WTC11 (cell line): ENCODE measurements around the gene BABAM2. TPM values are rescaled to one million over a fixed set of nuclear protein-coding genes. Genes with fewer than 3 reads are reported as not detected.

Experiments used
- ATAC-seq: fragments of 200-7000 bp; cut with Tn5 transposase; 2 replicates; pipeline ENCODE4 v1.10.0; 2021; ENCODE audit warnings: mild to moderate bottlenecking, moderate library complexity
- CTCF ChIA-PET: fragments of 300-600 bp; sonication (Branson Sonifier 250); formaldehyde crosslinking; loops from one replicate; lab custom pipeline; 2021; ENCODE audit warnings: antibody characterized with exemption; lab: Charles Lee
- POLR2A ChIA-PET: fragments of 350-600 bp; sonication (Branson Sonifier 250); formaldehyde crosslinking; loops from one replicate; lab custom pipeline; 2021; ENCODE audit warnings: antibody characterized with exemption; lab: Charles Lee
- DNase-seq: peaks from one replicate; pipeline ENCODE4 v3.0.0; 2021; ENCODE audit warnings: low spot score
- H3K27ac Mint-ChIP-seq: 2 replicates; pipeline ENCODE4 v1.8.0; 2021; ENCODE audit warnings: mixed read lengths
- H3K27me3 Mint-ChIP-seq: 2 replicates; pipeline ENCODE4 v1.8.0; 2021; ENCODE audit warnings: low read depth, mild to moderate bottlenecking, moderate library complexity, mixed read lengths
- H3K36me3 Mint-ChIP-seq: 2 replicates; pipeline ENCODE4 v1.8.0; 2021; ENCODE audit warnings: mixed read lengths
- H3K4me1 Mint-ChIP-seq: 2 replicates; pipeline ENCODE4 v1.8.0; 2022; ENCODE audit warnings: mixed read lengths
- H3K4me3 Mint-ChIP-seq: 2 replicates; pipeline ENCODE4 v1.8.0; 2021; ENCODE audit warnings: mild to moderate bottlenecking, moderate library complexity, mixed read lengths
- H3K9me3 Mint-ChIP-seq: 2 replicates; pipeline ENCODE4 v1.8.0; 2021; ENCODE audit warnings: mixed read lengths
- ATF1 ChIP-seq: sonication (generic); formaldehyde crosslinking; IDR thresholded peaks from 2 replicates; pipeline ENCODE4 v1.8.1; 2023; ENCODE audit warnings: mild to moderate bottlenecking, moderate library complexity, missing genetic modification reagents
- ATF2 ChIP-seq: sonication (generic); formaldehyde crosslinking; IDR thresholded peaks from 2 replicates; pipeline ENCODE4 v1.8.1; 2022; ENCODE audit warnings: low read depth, missing genetic modification reagents, borderline replicate concordance
- CREM ChIP-seq: sonication (generic); formaldehyde crosslinking; IDR thresholded peaks from 2 replicates; pipeline ENCODE4 v1.8.1; 2022; ENCODE audit warnings: mild to moderate bottlenecking, missing genetic modification reagents, moderate library complexity
- E2F1 ChIP-seq: sonication (generic); formaldehyde crosslinking; IDR thresholded peaks from 2 replicates; pipeline ENCODE4 v1.8.0; 2022; ENCODE audit warnings: mild to moderate bottlenecking, missing genetic modification reagents
- E2F4 ChIP-seq: sonication (generic); formaldehyde crosslinking; IDR thresholded peaks from 2 replicates; pipeline ENCODE4 v1.8.1; 2022; ENCODE audit warnings: low read depth, mild to moderate bottlenecking, moderate library complexity, missing genetic modification reagents, borderline replicate concordance
- E2F5 ChIP-seq: sonication (generic); formaldehyde crosslinking; IDR thresholded peaks from 2 replicates; pipeline ENCODE4 v1.8.1; 2022; ENCODE audit warnings: mild to moderate bottlenecking, moderate library complexity, missing genetic modification reagents
- FOXK1 ChIP-seq: sonication (generic); formaldehyde crosslinking; IDR thresholded peaks from 2 replicates; pipeline ENCODE4 v1.8.0; 2022; ENCODE audit warnings: mild to moderate bottlenecking, moderate library complexity, missing genetic modification reagents
- GRHL2 ChIP-seq: fragments of 250-450 bp; sonication (Bioruptor Pico); IDR thresholded peaks from 2 replicates; pipeline ENCODE4 v1.8.0; 2022; ENCODE audit warnings: mild to moderate bottlenecking, moderate library complexity; ENCODE audit not compliant: insufficient replicate concordance, severe bottlenecking
- HMGA2 ChIP-seq: fragments of 250-450 bp; sonication (Bioruptor Pico); IDR thresholded peaks from 2 replicates; pipeline ENCODE4 v1.4.0; 2021; ENCODE audit warnings: mild to moderate bottlenecking, moderate library complexity
- JUN ChIP-seq: sonication (generic); formaldehyde crosslinking; IDR thresholded peaks from 2 replicates; pipeline ENCODE4 v1.8.0; 2023; ENCODE audit warnings: mild to moderate bottlenecking, missing genetic modification reagents
- NFATC4 ChIP-seq: fragments of 250-450 bp; sonication (Bioruptor Pico); IDR thresholded peaks from 2 replicates; pipeline ENCODE4 v1.9.0; 2021; ENCODE audit warnings: mild to moderate bottlenecking
- NFE2L1 ChIP-seq: sonication (generic); formaldehyde crosslinking; IDR thresholded peaks from 2 replicates; pipeline ENCODE4 v1.8.1; 2023; ENCODE audit warnings: missing genetic modification reagents
- NR1H2 ChIP-seq: sonication (generic); formaldehyde crosslinking; IDR thresholded peaks from 2 replicates; pipeline ENCODE4 v1.9.0; 2021; ENCODE audit warnings: mild to moderate bottlenecking, moderate library complexity, missing genetic modification reagents
- NR3C1 ChIP-seq: sonication (generic); formaldehyde crosslinking; conservative IDR thresholded peaks from 2 replicates; pipeline ENCODE4 v1.8.1; 2023; ENCODE audit warnings: low read depth, mild to moderate bottlenecking, missing genetic modification reagents
- OVOL2 ChIP-seq: fragments of 250-450 bp; sonication (Bioruptor Pico); IDR thresholded peaks from 2 replicates; pipeline ENCODE4 v1.9.0; 2021; ENCODE audit warnings: mild to moderate bottlenecking, borderline replicate concordance
- RELA ChIP-seq: sonication (generic); formaldehyde crosslinking; IDR thresholded peaks from 2 replicates; pipeline ENCODE4 v1.8.1; 2022; ENCODE audit warnings: missing genetic modification reagents, mild to moderate bottlenecking, borderline replicate concordance
- SOX15 ChIP-seq: fragments of 250-450 bp; sonication (Bioruptor Pico); IDR thresholded peaks from 2 replicates; pipeline ENCODE4 v1.9.0; 2021; ENCODE audit warnings: mild to moderate bottlenecking
- SP1 ChIP-seq: sonication (generic); formaldehyde crosslinking; conservative IDR thresholded peaks from 2 replicates; pipeline ENCODE4 v1.8.1; 2022; ENCODE audit warnings: missing genetic modification reagents
- ZMAT4 ChIP-seq: fragments of 250-450 bp; sonication (Bioruptor Pico); IDR thresholded peaks from 2 replicates; pipeline ENCODE4 v1.9.0; 2021; ENCODE audit warnings: mild to moderate bottlenecking
- total RNA-seq: library from RNA; stranded (reverse); gene quantifications from 3 replicates; pipeline ENCODE4 v1.2.3, GENCODE V29; 2021
- TF ChIP-seq, protein P1 (sequence below): sonication (generic); formaldehyde crosslinking; IDR thresholded peaks from 2 replicates; pipeline ENCODE4 v1.8.0; 2023; ENCODE audit warnings: missing genetic modification reagents
- TF ChIP-seq, protein P2 (sequence below): fragments of 250-450 bp; sonication (Bioruptor Pico); IDR thresholded peaks from 2 replicates; pipeline ENCODE4 v1.8.0; 2021; ENCODE audit warnings: mild to moderate bottlenecking
- TF ChIP-seq, protein P3 (sequence below): sonication (generic); formaldehyde crosslinking; IDR thresholded peaks from 2 replicates; pipeline ENCODE4 v1.8.1; 2023; ENCODE audit warnings: mild to moderate bottlenecking, missing genetic modification reagents

BABAM2 gene
- total RNA-seq, 1 experiment from 2014 or later: 16.5 TPM

DNA sequence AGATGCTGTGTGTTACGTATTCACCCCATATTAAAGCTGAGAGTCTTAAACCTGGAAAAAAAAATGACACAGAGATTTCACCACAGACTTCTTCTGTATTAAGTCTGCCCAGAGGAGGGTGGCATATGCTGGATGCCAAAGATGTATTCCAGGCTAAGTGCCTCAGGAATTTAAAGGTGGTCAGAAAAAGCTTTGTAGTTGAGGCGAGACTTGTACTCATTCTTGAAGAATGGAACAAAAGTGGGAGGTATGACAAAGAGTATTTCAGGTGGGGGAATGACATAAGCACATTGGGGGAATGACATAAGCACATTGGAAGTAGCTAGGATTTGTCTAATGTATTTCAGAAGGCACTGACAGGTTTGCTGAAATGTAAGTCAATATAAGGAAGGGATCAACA lies 98.6 kb downstream of the BABAM2 start:
- Mint-ChIP-seq H3K27ac (no peak overlapping the region), H3K4me3 (no peak overlapping the region), H3K4me1 (peaks cover 4% of the 10 kb centered on the region; the same call in 1 of the 2 replicates), H3K9me3 (no peaks in the 10 kb centered on the region), H3K27me3 (no peaks in the 10 kb centered on the region), H3K36me3 (no peaks in the 10 kb centered on the region)
- CTCF ChIA-PET: no interaction called here
- TF ChIP-seq E2F5 (CRISPR knock-in tag): no peak
- TF ChIP-seq NFE2L1 (CRISPR knock-in tag): no peak
- no peak for TF ChIP-seq HMGA2 (CRISPR knock-in tag)
- TF ChIP-seq ATF2: no peak
- TF ChIP-seq E2F4 (CRISPR knock-in tag): no peak
- TF ChIP-seq SP1: no peak
- TF ChIP-seq, protein P1, sequence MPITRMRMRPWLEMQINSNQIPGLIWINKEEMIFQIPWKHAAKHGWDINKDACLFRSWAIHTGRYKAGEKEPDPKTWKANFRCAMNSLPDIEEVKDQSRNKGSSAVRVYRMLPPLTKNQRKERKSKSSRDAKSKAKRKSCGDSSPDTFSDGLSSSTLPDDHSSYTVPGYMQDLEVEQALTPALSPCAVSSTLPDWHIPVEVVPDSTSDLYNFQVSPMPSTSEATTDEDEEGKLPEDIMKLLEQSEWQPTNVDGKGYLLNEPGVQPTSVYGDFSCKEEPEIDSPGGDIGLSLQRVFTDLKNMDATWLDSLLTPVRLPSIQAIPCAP: no peak
- TF ChIP-seq RELA (CRISPR knock-in tag): no peak
- TF ChIP-seq NR3C1: no peak
- ATAC-seq (no peak), DNase-seq (no peak)
- POLR2A ChIA-PET: no interaction called here

GRCh38 chr2:27990030-27990590 lies 99.6 kb downstream of the BABAM2 start:
- ATAC-seq (no peak), DNase-seq (no peak)
- H3K27ac Mint-ChIP-seq: no peak overlapping the region
- H3K36me3 Mint-ChIP-seq: no peaks in the 10 kb centered on the region
- H3K27me3 Mint-ChIP-seq: no peaks in the 10 kb centered on the region
- no peak overlapping the region for H3K4me3 Mint-ChIP-seq
- H3K4me1 Mint-ChIP-seq: peaks cover 4% of the 10 kb centered on the region; the same call in 1 of the 2 replicates
- TF ChIP-seq, protein P2, sequence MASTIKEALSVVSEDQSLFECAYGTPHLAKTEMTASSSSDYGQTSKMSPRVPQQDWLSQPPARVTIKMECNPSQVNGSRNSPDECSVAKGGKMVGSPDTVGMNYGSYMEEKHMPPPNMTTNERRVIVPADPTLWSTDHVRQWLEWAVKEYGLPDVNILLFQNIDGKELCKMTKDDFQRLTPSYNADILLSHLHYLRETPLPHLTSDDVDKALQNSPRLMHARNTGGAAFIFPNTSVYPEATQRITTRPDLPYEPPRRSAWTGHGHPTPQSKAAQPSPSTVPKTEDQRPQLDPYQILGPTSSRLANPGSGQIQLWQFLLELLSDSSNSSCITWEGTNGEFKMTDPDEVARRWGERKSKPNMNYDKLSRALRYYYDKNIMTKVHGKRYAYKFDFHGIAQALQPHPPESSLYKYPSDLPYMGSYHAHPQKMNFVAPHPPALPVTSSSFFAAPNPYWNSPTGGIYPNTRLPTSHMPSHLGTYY (CRISPR knock-in tag): no peak
- no peak for TF ChIP-seq ATF1
- no peak for TF ChIP-seq CREM (CRISPR knock-in tag)
- no peak for TF ChIP-seq RELA (CRISPR knock-in tag)
- no peak for TF ChIP-seq OVOL2 (CRISPR knock-in tag)
- no peak for TF ChIP-seq SOX15 (CRISPR knock-in tag)
- TF ChIP-seq NR1H2: no peak
- TF ChIP-seq JUN: no peak
- TF ChIP-seq FOXK1 (CRISPR knock-in tag): no peak
- no peak for TF ChIP-seq GRHL2
- POLR2A ChIA-PET: no interaction called here
- CTCF ChIA-PET: no interaction called here
- 0 out of 2 replicates have a peak, but pooled peaks cover 3% of the 10 kb centered on the region for H3K9me3 Mint-ChIP-seq

DNA sequence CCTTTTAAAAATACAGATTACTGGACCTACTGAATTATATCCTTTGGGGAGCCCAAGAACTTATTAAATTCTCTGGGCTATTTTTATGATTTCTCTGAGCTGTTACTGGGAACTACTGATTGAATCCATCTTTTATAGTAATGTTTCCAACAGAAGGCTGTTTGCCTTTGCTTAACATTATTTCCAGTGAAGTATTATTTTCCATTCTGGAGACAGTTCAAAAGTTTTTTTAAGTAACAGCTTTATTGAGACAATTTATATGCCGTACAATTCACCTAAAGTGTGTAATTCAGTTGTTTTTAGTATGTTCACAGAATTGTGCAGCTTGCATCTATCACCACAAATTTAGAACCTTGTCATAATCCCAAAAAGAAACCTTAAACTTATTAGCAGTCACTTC lies 100.6 kb downstream of the BABAM2 start:
- peaks cover 4% of the 10 kb centered on the region; the same call in 1 of the 2 replicates for H3K4me1 Mint-ChIP-seq
- H3K9me3 Mint-ChIP-seq: 0 out of 2 replicates have a peak, but pooled peaks cover 3% of the 10 kb centered on the region
- peaks cover 2% of the 10 kb centered on the region; the same call in 1 of the 2 replicates for H3K36me3 Mint-ChIP-seq
- DNase-seq (no peak), ATAC-seq (no peak)
- ChIA-PET CTCF (no interaction called here), POLR2A (no interaction called here)
- H3K4me3 Mint-ChIP-seq: no peak overlapping the region
- no peak overlapping the region for H3K27ac Mint-ChIP-seq
- no peaks in the 10 kb centered on the region for H3K27me3 Mint-ChIP-seq
- TF ChIP-seq, protein P3, sequence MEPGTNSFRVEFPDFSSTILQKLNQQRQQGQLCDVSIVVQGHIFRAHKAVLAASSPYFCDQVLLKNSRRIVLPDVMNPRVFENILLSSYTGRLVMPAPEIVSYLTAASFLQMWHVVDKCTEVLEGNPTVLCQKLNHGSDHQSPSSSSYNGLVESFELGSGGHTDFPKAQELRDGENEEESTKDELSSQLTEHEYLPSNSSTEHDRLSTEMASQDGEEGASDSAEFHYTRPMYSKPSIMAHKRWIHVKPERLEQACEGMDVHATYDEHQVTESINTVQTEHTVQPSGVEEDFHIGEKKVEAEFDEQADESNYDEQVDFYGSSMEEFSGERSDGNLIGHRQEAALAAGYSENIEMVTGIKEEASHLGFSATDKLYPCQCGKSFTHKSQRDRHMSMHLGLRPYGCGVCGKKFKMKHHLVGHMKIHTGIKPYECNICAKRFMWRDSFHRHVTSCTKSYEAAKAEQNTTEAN: no peak
- TF ChIP-seq E2F1 (CRISPR knock-in tag) (no peak), NFATC4 (no peak), ZMAT4 (no peak)
- TF ChIP-seq, protein P2 (CRISPR knock-in tag): no peak
